Activated T-cell treated with anti-CD3 and anti-CD28 coated beads, Interleukin-2, amount 50 U/mL, for 72 hours (primary cell): ENCODE measurements around the gene AKT1S1. TPM values are rescaled to one million over a fixed set of nuclear protein-coding genes. Genes with fewer than 3 reads are reported as not detected.

ENCODE experiments used
- total RNA-seq, 2 donors: library from RNA; stranded (reverse); gene quantifications; one replicate each; pipeline ENCODE4 v1.2.3, GENCODE V29; 2022

Gene AKT1S1
- total RNA-seq, 2 donors from 2014 or later = 30.5 to 36.6 TPM

Other genes starting within 250 kb of the AKT1S1 start
- 10 to 100 TPM; 11.3 to 13.5 TPM for gene RRAS, start 237.2 kb downstream of the AKT1S1 start, total RNA-seq
- gene SCAF1, start 235.1 kb downstream of the AKT1S1 start, total RNA-seq = 10 to 100 TPM; 57.7 to 60.1 TPM
- 100 to 1,000 TPM; 135 to 141 TPM for gene IRF3, start 211.5 kb downstream of the AKT1S1 start, total RNA-seq
- gene BCL2L12, start 211.4 kb downstream of the AKT1S1 start, total RNA-seq = 10 to 100 TPM; 80.3 to 82.6 TPM
- 100 to 1,000 TPM; 201 to 251 TPM for gene PRMT1, start 200.1 kb downstream of the AKT1S1 start, total RNA-seq
- gene ADM5, start 187.8 kb downstream of the AKT1S1 start, total RNA-seq = 1 to 10 TPM; 4.1 to 8.1 TPM
- gene CPT1C, start 186.2 kb downstream of the AKT1S1 start, total RNA-seq = 1 to 10 TPM; 1.9 to 2.3 TPM
- 1 to 10 TPM in 1 of 2 donors, under 1 TPM in 1; 0.19 to 2.4 TPM for gene TSKS, start 114.0 kb downstream of the AKT1S1 start, total RNA-seq
- gene AP2A1, start 110.4 kb downstream of the AKT1S1 start, total RNA-seq = 10 to 100 TPM; 74.5 to 75.8 TPM
- gene FUZ, start 64.1 kb downstream of the AKT1S1 start, total RNA-seq = 10 to 100 TPM; 24.7 to 37.3 TPM
- gene MED25, start 59.1 kb downstream of the AKT1S1 start, total RNA-seq = 10 to 100 TPM; 47.0 to 50.2 TPM
- gene PTOV1, start 26.2 kb downstream of the AKT1S1 start, total RNA-seq = 10 to 100 TPM; 63.8 to 73.3 TPM
- 10 to 100 TPM; 71.1 to 74.5 TPM for gene PNKP, start 9.8 kb downstream of the AKT1S1 start, total RNA-seq
- gene TBC1D17, start 347 bp upstream of the AKT1S1 start, total RNA-seq = 10 to 100 TPM; 47.9 to 53.9 TPM
- gene IL4I1, start 19.5 kb upstream of the AKT1S1 start, total RNA-seq = 10 to 100 TPM; 16.7 to 42.3 TPM
- 10 to 100 TPM; 52.3 to 73.6 TPM for gene ATF5, start 51.9 kb upstream of the AKT1S1 start, total RNA-seq
- gene NUP62, start 52.1 kb upstream of the AKT1S1 start, total RNA-seq = 100 to 1,000 TPM; 135 to 139 TPM
- not detected for gene SIGLEC11, start 83.8 kb upstream of the AKT1S1 start, total RNA-seq
- 10 to 100 TPM; 59.7 to 65.5 TPM for gene VRK3, start 148.0 kb upstream of the AKT1S1 start, total RNA-seq
- 10 to 100 TPM; 13.2 to 19.7 TPM for gene ZNF473, start 148.7 kb upstream of the AKT1S1 start, total RNA-seq